ENCODE measurements around the gene TMEM273. TPM values are rescaled to one million over a fixed set of nuclear protein-coding genes. Genes with fewer than 3 reads are reported as not detected.

TMEM273 gene
- total RNA-seq, 4 donors from 2014 or later = 18.6 to 37.9 (median 28.8) TPM

GRCh38 chr10:49172061-49172776, 16.0 kb downstream of the TMEM273 start:
- H3K9me3 ChIP-seq = no peaks in the 10 kb centered on the region
- H3K4me3 ChIP-seq = no peak overlapping the region
- 87 to 90% methylated on average over 3 of the region's 4 CpGs for WGBS, 2 donors
- H3K27ac ChIP-seq = no peak overlapping the region
- no peaks in the 10 kb centered on the region for H3K36me3 ChIP-seq
- TF ChIP-seq POLR2A (IDR thresholded peaks at IDR 0.05) (no peak), EP300 (IDR thresholded peaks at IDR 0.05) (no peak), CTCF (IDR thresholded peaks at IDR 0.05) (no peak)
- H3K27me3 ChIP-seq = no peaks in the 10 kb centered on the region
- H3K4me1 ChIP-seq = peaks cover 0 to 10% (median 8%) of the 10 kb centered on the region in 4 donors
- no peak for DNase-seq (ENCODE audit: low spot score in 2 of 2)

GRCh38 chr10:49171326-49172060, 16.7 kb downstream of the TMEM273 start:
- no peaks in the 10 kb centered on the region for H3K27me3 ChIP-seq
- TF ChIP-seq POLR2A (IDR thresholded peaks at IDR 0.05) (no peak), EP300 (IDR thresholded peaks at IDR 0.05) (no peak), CTCF (IDR thresholded peaks at IDR 0.05) (no peak)
- DNase-seq (ENCODE audit: low spot score in 2 of 2) = no peak

GRCh38 chr10:49170632-49171325, 17.4 kb downstream of the TMEM273 start:
- no peaks in the 10 kb centered on the region for H3K4me1 ChIP-seq
- TF ChIP-seq POLR2A (IDR thresholded peaks at IDR 0.05) (no peak), EP300 (IDR thresholded peaks at IDR 0.05) (no peak), CTCF (IDR thresholded peaks at IDR 0.05) (no peak)

More at GRCh38 chr10:49171326-49172060, 16.7 kb downstream of the TMEM273 start:
- Histone ChIP-seq H3K27ac (no peak overlapping the region), H3K36me3 (no peaks in the 10 kb centered on the region), H3K4me1 (peaks cover 0 to 3% (median 1%) of the 10 kb centered on the region in 4 donors), H3K4me3 (no peak overlapping the region), H3K9me3 (no peaks in the 10 kb centered on the region)
- 80 to 88% methylated on average over 4 to 7 of the region's 7 CpGs for WGBS, 2 donors

GRCh38 chr10:49169776-49170175, 18.4 kb downstream of the TMEM273 start:
- H3K9me3 ChIP-seq = no peaks in the 10 kb centered on the region
- H3K36me3 ChIP-seq = no peaks in the 10 kb centered on the region
- DNase-seq (ENCODE audit: low spot score in 2 of 2) = no peak
- no peak overlapping the region for H3K27ac ChIP-seq
- H3K4me3 ChIP-seq = no peak overlapping the region
- TF ChIP-seq CTCF (IDR thresholded peaks at IDR 0.05) = no peak
- no peak for TF ChIP-seq POLR2A (IDR thresholded peaks at IDR 0.05)
- TF ChIP-seq EP300 (IDR thresholded peaks at IDR 0.05) = no peak
- H3K4me1 ChIP-seq = no peaks in the 10 kb centered on the region
- no peaks in the 10 kb centered on the region for H3K27me3 ChIP-seq
- WGBS, 2 donors = 71 to 84% methylated on average over 4 of the region's 4 CpGs

More at GRCh38 chr10:49170632-49171325, 17.4 kb downstream of the TMEM273 start:
- H3K27ac ChIP-seq = no peak overlapping the region
- no peaks in the 10 kb centered on the region for H3K9me3 ChIP-seq
- H3K27me3 ChIP-seq = no peaks in the 10 kb centered on the region
- whole genome bisulfite sequencing, 2 donors = 67 to 76% methylated on average over 4 to 6 of the region's 6 CpGs
- no peak overlapping the region for H3K4me3 ChIP-seq
- no peaks in the 10 kb centered on the region for H3K36me3 ChIP-seq
- no peak for DNase-seq (ENCODE audit: low spot score in 2 of 2)

Data from tibial nerve (tissue), 4 donors.